ENCODE results near the gene PHACTR1.
A peak's percentile ranks its signal among the peaks of the same experiment; 100 is the strongest.

PHACTR1 gene

DNA sequence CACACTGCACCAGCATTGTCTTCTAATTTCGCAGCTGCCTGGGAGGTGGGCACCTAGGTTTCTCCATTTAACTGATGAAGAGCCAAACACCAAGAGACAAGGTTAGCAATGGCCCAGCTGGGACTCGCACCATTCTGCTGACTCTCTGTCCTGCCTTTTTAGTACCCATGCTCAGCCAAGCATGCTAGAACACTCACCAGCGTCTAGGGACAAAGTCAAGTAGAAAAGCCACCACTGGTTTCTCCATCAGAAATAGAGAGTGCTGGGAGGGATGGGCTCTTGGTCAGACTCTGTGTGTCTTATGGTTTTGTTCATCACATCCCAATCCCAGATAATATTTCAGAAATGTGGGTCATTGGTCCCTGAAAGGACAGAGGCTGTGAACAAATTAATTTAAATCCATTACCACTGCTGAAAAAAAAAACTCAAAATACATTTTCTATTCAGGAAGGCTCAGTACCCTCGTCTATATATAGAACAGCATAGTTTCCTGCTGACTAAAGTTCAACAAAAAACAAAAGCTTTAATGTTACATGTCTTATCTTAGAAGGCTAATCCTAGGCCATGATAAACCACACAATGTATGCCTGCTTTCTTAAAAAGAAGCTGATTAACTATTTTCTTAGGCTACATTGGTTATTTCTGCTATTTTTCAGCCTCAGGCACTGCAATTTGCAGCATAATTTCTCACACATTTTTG, 500.8 kb downstream of the PHACTR1 start:
- DNase-seq = no peak
- no peak overlapping the region for H3K27ac Mint-ChIP-seq
- H3K9me3 Mint-ChIP-seq = no peaks in the 10 kb centered on the region
- no peak overlapping the region for H3K4me3 Mint-ChIP-seq
- peaks cover 5% of the 10 kb centered on the region for H3K4me1 Mint-ChIP-seq (ENCODE audit: low read depth)
- H3K36me3 Mint-ChIP-seq (ENCODE audit: low read depth) = no peaks in the 10 kb centered on the region
- H3K27me3 Mint-ChIP-seq = no peaks in the 10 kb centered on the region

DNA sequence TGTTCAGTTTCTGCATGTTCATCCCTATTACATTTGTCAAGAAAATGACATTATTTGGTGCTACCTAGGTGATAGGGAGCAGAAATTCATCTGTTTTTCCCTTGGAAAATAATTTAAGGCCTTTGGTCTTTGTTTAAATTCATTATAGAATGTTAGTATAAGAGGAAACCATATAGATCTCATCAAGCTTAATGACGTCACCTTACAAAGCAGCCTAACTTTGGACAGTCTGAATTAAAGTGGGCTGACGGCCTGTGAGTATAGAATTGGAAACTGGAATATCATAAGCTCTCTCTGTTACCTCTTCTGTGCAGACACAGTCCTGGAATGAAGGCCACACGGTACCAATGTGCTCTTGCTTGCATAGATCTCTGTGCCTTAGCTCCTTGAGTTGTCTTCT, 503.7 kb downstream of the PHACTR1 start:
- no peaks in the 10 kb centered on the region for H3K27me3 Mint-ChIP-seq
- H3K4me3 Mint-ChIP-seq = no peak overlapping the region
- H3K4me1 Mint-ChIP-seq (ENCODE audit: low read depth) = peaks cover 5% of the 10 kb centered on the region
- no peak for DNase-seq
- no peaks in the 10 kb centered on the region for H3K36me3 Mint-ChIP-seq (ENCODE audit: low read depth)
- no peaks in the 10 kb centered on the region for H3K9me3 Mint-ChIP-seq
- H3K27ac Mint-ChIP-seq = no peak overlapping the region

DNA sequence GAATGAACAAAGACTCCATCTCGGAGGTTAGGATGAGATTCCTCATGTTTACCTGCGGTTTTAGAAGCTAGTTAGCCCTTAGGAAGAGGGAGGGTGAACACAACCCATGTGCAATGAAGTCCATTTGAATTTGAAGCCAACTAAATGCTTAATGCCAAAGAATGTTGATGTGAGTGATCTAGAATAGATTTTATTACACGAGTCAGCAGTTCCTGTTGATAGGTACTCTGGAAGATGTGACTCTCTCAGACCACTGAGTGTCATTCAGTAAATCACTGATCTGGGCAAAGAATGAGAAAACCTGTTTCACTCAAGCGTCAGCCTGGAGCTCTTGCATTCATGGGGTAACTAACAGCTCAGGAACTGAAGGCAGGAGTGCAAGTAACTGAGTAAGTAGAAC, 505.5 kb downstream of the PHACTR1 start:
- Mint-ChIP-seq H3K9me3 (no peaks in the 10 kb centered on the region), H3K36me3 (ENCODE audit: low read depth) (no peaks in the 10 kb centered on the region), H3K27me3 (no peaks in the 10 kb centered on the region), H3K4me1 (ENCODE audit: low read depth) (peaks cover 3% of the 10 kb centered on the region), H3K4me3 (no peak overlapping the region), H3K27ac (no peak overlapping the region)
- DNase-seq = no peak

DNA sequence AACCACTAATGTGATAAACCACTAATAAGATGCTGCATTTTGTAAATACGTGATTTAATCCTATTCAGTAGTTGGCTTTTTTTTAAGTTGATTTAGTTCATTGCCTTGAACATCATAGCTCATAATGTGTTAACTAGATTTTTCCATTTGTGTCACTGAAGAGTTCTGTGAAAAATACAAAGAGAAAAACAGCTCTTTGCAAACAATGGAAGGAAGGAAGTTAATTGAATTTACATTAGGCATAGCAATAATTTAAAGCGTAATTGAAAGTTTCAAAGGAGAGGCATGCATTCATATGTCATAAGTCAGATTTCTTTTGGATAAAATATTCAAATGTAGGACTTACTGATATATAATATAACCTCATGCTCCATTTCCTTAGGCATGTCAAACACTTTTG, 509.5 kb downstream of the PHACTR1 start:
- H3K27ac Mint-ChIP-seq = no peak overlapping the region
- H3K4me3 Mint-ChIP-seq = no peak overlapping the region
- H3K4me1 Mint-ChIP-seq (ENCODE audit: low read depth) = peaks cover 17% of the 10 kb centered on the region
- no peaks in the 10 kb centered on the region for H3K9me3 Mint-ChIP-seq
- DNase-seq = no peak
- H3K27me3 Mint-ChIP-seq = no peaks in the 10 kb centered on the region
- H3K36me3 Mint-ChIP-seq (ENCODE audit: low read depth) = no peaks in the 10 kb centered on the region

DNA sequence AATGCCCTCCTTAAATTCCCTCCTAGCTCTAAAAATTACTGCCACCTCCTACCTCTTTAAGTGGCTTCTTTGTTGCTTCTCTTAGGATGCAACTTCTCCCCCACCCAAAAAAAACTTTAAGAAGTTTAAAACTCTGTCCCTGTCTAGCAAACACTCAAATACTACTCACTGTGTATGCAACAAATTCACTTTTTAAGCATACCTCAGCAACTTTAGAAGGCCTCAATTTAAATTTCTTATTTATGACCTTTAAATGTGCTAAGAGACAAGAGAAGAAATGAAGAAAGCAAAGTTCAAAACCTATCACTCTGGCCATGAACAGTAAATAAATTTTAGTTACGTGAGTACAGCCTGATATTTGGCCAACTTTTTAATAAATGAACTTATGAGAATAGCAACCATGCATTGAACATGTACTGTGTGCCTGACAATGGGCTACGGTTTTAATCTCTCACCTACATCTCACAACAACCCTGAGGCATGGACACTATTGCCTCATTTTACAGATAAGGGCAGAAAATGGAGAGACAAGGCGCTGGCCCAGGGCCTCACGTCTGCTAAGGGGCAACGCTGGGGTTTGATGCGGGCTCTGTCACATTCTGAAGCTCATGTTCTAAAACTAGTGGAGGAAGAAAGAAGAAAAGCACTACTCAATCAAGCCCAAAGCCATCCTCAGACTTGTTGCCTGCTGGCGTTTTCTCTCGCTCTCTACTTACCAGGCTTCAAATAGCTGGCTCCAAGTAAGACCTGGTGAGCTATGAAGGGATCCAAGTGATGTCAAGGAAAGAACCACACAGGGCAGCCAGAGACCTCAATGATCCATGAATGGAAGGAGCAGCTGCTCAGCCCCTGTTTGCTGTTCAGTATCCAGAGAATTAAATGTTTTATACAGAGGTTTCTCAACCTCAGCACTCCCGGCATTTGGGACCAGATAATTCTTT, 512.0 kb downstream of the PHACTR1 start:
- H3K4me1 Mint-ChIP-seq (ENCODE audit: low read depth) = peaks cover 17% of the 10 kb centered on the region
- DNase-seq = no peak
- no peak overlapping the region for H3K4me3 Mint-ChIP-seq
- H3K27ac Mint-ChIP-seq = no peak overlapping the region
- no peaks in the 10 kb centered on the region for H3K36me3 Mint-ChIP-seq (ENCODE audit: low read depth)
- H3K27me3 Mint-ChIP-seq = no peaks in the 10 kb centered on the region
- H3K9me3 Mint-ChIP-seq = no peaks in the 10 kb centered on the region

DNA sequence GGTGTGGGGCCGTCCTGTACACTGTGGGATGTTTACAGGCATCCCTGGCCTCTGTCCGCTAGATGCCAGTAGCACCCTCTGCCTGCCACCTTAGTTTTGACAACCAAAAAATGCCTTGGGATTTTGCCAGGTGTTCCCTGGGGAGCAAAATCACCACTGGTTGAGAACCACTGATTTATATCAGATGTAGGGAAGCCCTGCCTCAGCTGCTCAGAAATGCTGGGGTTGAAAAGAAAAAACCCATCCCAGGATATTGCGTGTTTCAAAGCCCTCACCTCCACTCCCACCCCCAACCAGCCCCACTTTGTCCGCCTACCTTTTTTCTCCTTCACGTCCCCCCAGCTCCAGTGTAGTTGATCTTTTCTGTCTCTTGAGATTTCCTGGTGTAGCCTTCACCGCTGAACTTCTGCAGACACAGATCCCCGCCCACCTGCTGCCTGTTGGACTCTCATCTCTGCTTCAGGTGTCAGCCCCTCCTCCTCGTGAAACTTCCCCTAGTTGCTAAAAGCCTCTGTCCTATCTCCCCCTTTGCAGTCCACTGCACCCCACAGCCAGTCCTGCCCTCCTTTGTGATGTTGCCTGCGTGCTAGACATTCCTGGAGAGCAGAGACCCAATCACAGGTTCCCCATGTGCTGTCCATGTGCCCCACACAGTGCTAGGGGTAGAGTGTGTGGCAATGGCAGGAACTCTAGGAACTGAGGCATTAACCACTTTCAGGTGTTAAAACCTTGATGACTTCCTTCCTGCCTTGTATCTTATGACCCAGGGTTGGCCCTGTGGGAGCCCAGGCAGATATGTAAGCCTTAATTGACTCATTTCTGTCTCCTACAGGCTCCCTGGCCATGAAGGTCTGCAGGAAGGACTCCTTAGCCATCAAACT, 512.9 kb downstream of the PHACTR1 start:
- Mint-ChIP-seq H3K9me3 (no peaks in the 10 kb centered on the region), H3K27me3 (no peaks in the 10 kb centered on the region), H3K27ac (peak overlapping the region; percentile 49), H3K4me1 (ENCODE audit: low read depth) (peaks cover 17% of the 10 kb centered on the region), H3K36me3 (ENCODE audit: low read depth) (no peaks in the 10 kb centered on the region), H3K4me3 (no peak overlapping the region)
- peak; percentile 46 for DNase-seq

DNA sequence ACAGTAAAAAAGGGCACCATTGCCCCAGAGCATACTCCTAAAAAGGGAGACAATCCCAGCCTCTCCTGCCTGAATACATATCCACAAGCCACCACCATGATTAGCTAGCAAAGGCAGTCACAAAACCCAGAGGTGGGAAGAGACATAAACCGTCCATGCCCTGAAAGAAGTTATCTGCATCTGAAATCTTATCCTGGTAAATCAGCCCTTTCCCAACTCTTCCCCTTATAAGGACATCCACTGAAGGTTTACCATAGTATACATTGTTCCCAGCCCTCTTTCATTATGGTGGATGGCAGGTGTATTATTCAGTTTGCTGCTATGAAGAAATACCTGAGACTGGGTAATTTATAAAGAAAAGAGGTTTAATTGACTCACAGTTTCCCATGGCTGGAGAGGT, 516.5 kb downstream of the PHACTR1 start:
- H3K36me3 Mint-ChIP-seq (ENCODE audit: low read depth) = no peaks in the 10 kb centered on the region
- no peak overlapping the region for H3K4me3 Mint-ChIP-seq
- H3K9me3 Mint-ChIP-seq = no peaks in the 10 kb centered on the region
- no peak overlapping the region for H3K27ac Mint-ChIP-seq
- H3K27me3 Mint-ChIP-seq = peaks cover 8% of the 10 kb centered on the region
- H3K4me1 Mint-ChIP-seq (ENCODE audit: low read depth) = peaks cover 17% of the 10 kb centered on the region
- DNase-seq = no peak

DNA sequence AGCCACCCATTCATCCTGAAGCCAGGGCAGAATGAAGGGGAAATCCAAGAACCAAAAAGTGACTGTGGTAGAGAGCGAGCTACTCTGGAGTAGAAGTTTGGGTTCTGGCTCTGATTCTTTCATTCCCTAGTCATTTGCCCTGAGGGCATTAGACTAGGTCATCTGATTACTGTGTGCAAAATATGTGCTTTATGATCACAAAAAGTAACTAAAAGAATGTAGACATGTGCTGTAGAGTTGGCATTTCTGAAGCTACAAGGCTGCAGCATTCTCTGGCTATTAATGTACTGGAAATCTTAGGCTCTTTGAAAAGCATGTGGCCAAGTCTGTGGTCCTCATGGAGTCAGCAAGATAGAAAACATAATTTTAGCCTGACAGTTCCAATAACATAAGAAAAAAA, 517.6 kb downstream of the PHACTR1 start:
- H3K27me3 Mint-ChIP-seq = peaks cover 13% of the 10 kb centered on the region
- no peaks in the 10 kb centered on the region for H3K36me3 Mint-ChIP-seq (ENCODE audit: low read depth)
- no peaks in the 10 kb centered on the region for H3K9me3 Mint-ChIP-seq
- peaks cover 10% of the 10 kb centered on the region for H3K4me1 Mint-ChIP-seq (ENCODE audit: low read depth)
- no peak overlapping the region for H3K27ac Mint-ChIP-seq
- no peak overlapping the region for H3K4me3 Mint-ChIP-seq
- DNase-seq = no peak

DNA sequence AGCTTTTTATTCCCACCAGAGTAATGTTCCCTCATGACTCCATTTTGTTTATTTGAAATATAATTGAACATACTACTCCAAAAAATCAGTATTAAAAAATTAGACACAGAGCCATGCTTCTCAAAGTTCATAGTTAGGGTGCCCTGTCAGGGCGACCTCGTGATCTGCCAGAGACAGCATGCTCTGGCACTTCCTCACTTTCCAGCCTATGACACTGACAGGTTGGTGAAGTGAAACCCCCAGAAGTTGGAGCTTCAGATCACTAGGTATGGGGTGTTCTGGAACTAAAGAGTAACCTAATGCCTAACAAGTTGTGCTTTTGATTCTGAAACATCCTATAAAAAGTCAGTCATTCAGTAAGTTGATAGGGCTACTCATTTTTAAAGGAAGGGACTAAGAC, 518.8 kb downstream of the PHACTR1 start:
- no peak for DNase-seq
- Mint-ChIP-seq H3K27ac (no peak overlapping the region), H3K36me3 (ENCODE audit: low read depth) (no peaks in the 10 kb centered on the region), H3K4me3 (no peak overlapping the region), H3K9me3 (no peaks in the 10 kb centered on the region), H3K27me3 (peaks cover 19% of the 10 kb centered on the region), H3K4me1 (ENCODE audit: low read depth) (no peaks in the 10 kb centered on the region)

DNA sequence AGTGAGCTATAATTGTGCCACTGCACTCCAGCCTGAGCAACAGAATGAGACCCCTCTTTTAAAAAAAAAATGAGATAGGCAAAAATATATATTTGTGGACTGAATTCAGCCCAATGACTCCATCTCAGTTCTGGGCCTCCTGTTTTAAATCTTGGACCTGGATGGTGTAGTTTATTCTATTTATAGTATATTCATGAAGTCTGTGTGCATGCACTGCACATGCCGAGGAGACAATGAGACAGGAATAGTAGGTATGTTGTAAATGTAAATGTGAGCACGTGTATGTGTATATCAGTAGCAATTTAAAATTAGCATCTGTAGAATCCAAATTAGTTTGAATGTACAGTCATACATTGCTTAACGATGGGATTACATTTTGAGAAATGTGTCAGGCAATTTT, 520.8 kb downstream of the PHACTR1 start:
- H3K27me3 Mint-ChIP-seq = peaks cover 26% of the 10 kb centered on the region
- no peak overlapping the region for H3K4me3 Mint-ChIP-seq
- DNase-seq = no peak
- H3K9me3 Mint-ChIP-seq = no peaks in the 10 kb centered on the region
- no peaks in the 10 kb centered on the region for H3K4me1 Mint-ChIP-seq (ENCODE audit: low read depth)
- no peaks in the 10 kb centered on the region for H3K36me3 Mint-ChIP-seq (ENCODE audit: low read depth)
- no peak overlapping the region for H3K27ac Mint-ChIP-seq

DNA sequence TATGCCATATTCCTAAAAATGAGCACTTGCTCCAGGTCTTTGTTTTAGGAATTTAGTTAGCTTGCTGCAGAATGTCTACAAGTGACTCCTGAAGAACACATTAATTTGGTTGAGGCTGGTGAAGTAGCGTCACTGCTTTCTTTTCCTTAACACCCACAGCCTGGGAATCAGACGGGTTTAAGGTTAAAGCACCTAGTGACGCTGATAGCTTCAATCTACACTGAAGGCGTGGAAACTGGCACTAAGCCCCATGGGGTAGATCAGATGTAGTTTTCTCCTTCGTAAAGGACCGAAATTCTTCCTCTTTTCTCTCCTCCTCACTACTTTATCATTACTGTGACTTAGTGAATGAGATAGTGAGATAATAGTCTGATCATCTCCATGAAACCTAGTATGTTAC, 521.5 kb downstream of the PHACTR1 start:
- peaks cover 26% of the 10 kb centered on the region for H3K27me3 Mint-ChIP-seq
- no peak for DNase-seq
- no peak overlapping the region for H3K27ac Mint-ChIP-seq
- no peaks in the 10 kb centered on the region for H3K9me3 Mint-ChIP-seq
- H3K36me3 Mint-ChIP-seq (ENCODE audit: low read depth) = no peaks in the 10 kb centered on the region
- no peaks in the 10 kb centered on the region for H3K4me1 Mint-ChIP-seq (ENCODE audit: low read depth)
- no peak overlapping the region for H3K4me3 Mint-ChIP-seq

DNA sequence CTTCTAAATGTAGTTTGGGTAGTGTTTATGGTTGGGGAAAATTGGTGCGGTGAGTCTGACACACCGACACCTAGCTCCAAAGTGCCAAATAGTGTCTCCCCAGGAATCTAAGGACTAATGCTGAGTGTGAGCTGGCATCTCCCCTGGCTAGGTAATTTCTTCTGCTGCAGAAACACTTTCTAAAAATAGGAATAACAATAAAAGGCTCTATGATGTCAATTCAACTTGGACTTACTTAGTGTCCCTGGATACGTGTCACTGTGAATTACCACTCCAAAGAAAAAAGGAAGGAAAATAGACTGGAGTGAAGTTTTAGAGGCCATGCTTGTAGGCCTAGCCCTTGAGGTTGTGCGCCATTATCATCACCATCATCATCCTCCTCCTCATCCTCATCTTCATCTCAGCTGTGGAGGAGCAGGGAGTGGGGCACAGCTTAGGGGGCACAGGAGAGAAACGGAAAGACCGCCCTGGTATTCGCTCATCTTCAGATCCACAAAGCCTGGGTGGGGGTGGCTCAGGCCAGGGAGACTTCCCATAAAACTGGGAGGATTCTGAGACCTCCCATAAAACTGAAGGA, 522.2 kb downstream of the PHACTR1 start:
- Mint-ChIP-seq H3K27ac (no peak overlapping the region), H3K9me3 (peaks cover 2% of the 10 kb centered on the region), H3K4me3 (no peak overlapping the region), H3K36me3 (ENCODE audit: low read depth) (no peaks in the 10 kb centered on the region), H3K4me1 (ENCODE audit: low read depth) (no peaks in the 10 kb centered on the region), H3K27me3 (peaks cover 26% of the 10 kb centered on the region)
- DNase-seq = no peak

DNA sequence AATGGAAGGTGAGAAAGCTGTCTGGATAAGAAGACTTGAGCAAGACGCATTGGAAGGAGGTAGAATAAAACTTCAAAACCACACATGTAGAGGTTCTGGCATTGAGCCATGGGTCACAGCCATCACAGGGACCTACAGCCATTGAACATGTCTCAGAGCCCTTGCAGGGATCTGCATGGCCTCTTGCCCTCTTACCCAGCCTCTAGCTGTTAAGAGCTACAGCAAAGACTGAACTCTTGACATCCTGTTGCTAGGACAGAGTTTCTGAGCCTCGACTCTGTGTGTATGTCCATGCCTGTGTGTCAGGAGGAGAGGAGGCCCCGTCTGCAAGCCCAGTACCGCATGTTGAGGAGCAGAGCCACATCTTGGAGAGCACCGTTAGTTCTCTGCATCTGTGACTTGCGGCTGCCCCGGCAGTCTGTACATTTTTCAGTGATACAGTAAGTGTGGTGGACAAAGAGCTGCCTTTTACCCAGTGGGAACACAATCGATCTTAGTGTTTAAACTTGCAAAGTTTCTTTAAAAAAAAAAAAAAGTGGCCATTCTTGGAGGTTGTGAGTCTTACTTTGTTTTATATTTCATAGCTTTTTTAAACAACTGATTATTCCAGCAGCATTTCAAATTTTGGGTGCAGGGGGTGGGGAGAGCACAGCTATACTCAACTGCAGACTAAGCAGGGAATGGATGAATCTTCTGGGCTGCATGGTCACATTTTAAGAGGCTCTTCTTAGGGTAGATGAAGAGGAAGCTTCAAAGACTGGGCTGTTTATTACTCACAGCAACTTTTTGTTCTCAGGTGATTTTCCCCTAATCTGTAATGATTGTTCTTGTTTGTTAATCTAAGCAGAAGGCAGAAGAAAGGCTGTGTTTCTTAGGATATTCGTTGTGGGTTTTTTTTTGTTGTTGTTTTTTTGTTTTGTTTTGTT, 523.2 kb downstream of the PHACTR1 start:
- H3K27ac Mint-ChIP-seq = no peak overlapping the region
- H3K9me3 Mint-ChIP-seq = peaks cover 6% of the 10 kb centered on the region
- no peaks in the 10 kb centered on the region for H3K36me3 Mint-ChIP-seq (ENCODE audit: low read depth)

More for the DNA sequence above, 523.2 kb downstream of the PHACTR1 start:
- no peak for DNase-seq
- Mint-ChIP-seq H3K4me3 (no peak overlapping the region), H3K27me3 (peaks cover 25% of the 10 kb centered on the region), H3K4me1 (ENCODE audit: low read depth) (no peaks in the 10 kb centered on the region)
